ENCODE measurements around the gene PPP1R8.
A peak's percentile ranks its signal among the peaks of the same experiment; 100 is the strongest.

PPP1R8 gene

GRCh38 chr1:27876341-27877114 lies 45.9 kb downstream of the PPP1R8 start:
- H3K27ac Mint-ChIP-seq = peak overlapping the region; percentile 62
- H3K27me3 Mint-ChIP-seq = no peaks in the 10 kb centered on the region
- H3K9me3 Mint-ChIP-seq = no peaks in the 10 kb centered on the region
- peaks cover 62% of the 10 kb centered on the region for H3K4me1 Mint-ChIP-seq
- no peak overlapping the region for H3K4me3 Mint-ChIP-seq
- H3K36me3 Mint-ChIP-seq = peaks cover 6% of the 10 kb centered on the region

- Mint-ChIP-seq H3K9me3 (no peaks in the 10 kb centered on the region), H3K27me3 (no peaks in the 10 kb centered on the region), H3K4me1 (peaks cover 58% of the 10 kb centered on the region), H3K4me3 (no peak overlapping the region), H3K36me3 (peaks cover 6% of the 10 kb centered on the region), H3K27ac (peak overlapping the region; percentile 62)
Observed at GRCh38 chr1:27877115-27877416, 46.5 kb downstream of the PPP1R8 start.

GRCh38 chr1:27878039-27878438 lies 47.5 kb downstream of the PPP1R8 start:
- Mint-ChIP-seq H3K9me3 (no peaks in the 10 kb centered on the region), H3K27me3 (no peaks in the 10 kb centered on the region), H3K4me3 (no peak overlapping the region), H3K27ac (peak overlapping the region; percentile 77), H3K36me3 (peaks cover 6% of the 10 kb centered on the region), H3K4me1 (peaks cover 63% of the 10 kb centered on the region)

- H3K9me3 Mint-ChIP-seq = no peaks in the 10 kb centered on the region
- H3K36me3 Mint-ChIP-seq = peaks cover 6% of the 10 kb centered on the region
- peak overlapping the region; percentile 82 for H3K27ac Mint-ChIP-seq
- no peak overlapping the region for H3K4me3 Mint-ChIP-seq
- no peaks in the 10 kb centered on the region for H3K27me3 Mint-ChIP-seq
- H3K4me1 Mint-ChIP-seq = peaks cover 63% of the 10 kb centered on the region
Observed at GRCh38 chr1:27878787-27879335, 48.3 kb downstream of the PPP1R8 start.

- Mint-ChIP-seq H3K27ac (peak overlapping the region; percentile 82), H3K9me3 (no peaks in the 10 kb centered on the region), H3K27me3 (no peaks in the 10 kb centered on the region), H3K4me3 (no peak overlapping the region), H3K4me1 (peaks cover 68% of the 10 kb centered on the region), H3K36me3 (peaks cover 6% of the 10 kb centered on the region)
Observed at GRCh38 chr1:27879374-27880082, 48.9 kb downstream of the PPP1R8 start.

GRCh38 chr1:27882543-27882903 lies 51.9 kb downstream of the PPP1R8 start:
- peaks cover 74% of the 10 kb centered on the region for H3K4me1 Mint-ChIP-seq
- H3K4me3 Mint-ChIP-seq = no peak overlapping the region
- H3K27me3 Mint-ChIP-seq = no peaks in the 10 kb centered on the region
- H3K36me3 Mint-ChIP-seq = peaks cover 16% of the 10 kb centered on the region
- no peaks in the 10 kb centered on the region for H3K9me3 Mint-ChIP-seq
- peak overlapping the region; percentile 85 for H3K27ac Mint-ChIP-seq

GRCh38 chr1:27883536-27883935 lies 53.0 kb downstream of the PPP1R8 start:
- no peak overlapping the region for H3K4me3 Mint-ChIP-seq
- H3K4me1 Mint-ChIP-seq = peaks cover 68% of the 10 kb centered on the region
- peaks cover 16% of the 10 kb centered on the region for H3K36me3 Mint-ChIP-seq

GRCh38 chr1:27884006-27884954 lies 53.7 kb downstream of the PPP1R8 start:
- H3K9me3 Mint-ChIP-seq = no peaks in the 10 kb centered on the region
- no peaks in the 10 kb centered on the region for H3K27me3 Mint-ChIP-seq
- H3K4me3 Mint-ChIP-seq = no peak overlapping the region
- peaks cover 69% of the 10 kb centered on the region for H3K4me1 Mint-ChIP-seq
- H3K36me3 Mint-ChIP-seq = peaks cover 17% of the 10 kb centered on the region
- peak overlapping the region; percentile 65 for H3K27ac Mint-ChIP-seq

More at GRCh38 chr1:27883536-27883935, 53.0 kb downstream of the PPP1R8 start:
- Mint-ChIP-seq H3K27ac (peak overlapping the region; percentile 52), H3K9me3 (no peaks in the 10 kb centered on the region), H3K27me3 (no peaks in the 10 kb centered on the region)

GRCh38 chr1:27885114-27885528 lies 54.5 kb downstream of the PPP1R8 start:
- Mint-ChIP-seq H3K9me3 (no peaks in the 10 kb centered on the region), H3K27me3 (no peaks in the 10 kb centered on the region), H3K4me3 (no peak overlapping the region), H3K4me1 (peaks cover 71% of the 10 kb centered on the region), H3K27ac (peak overlapping the region; percentile 65), H3K36me3 (peaks cover 16% of the 10 kb centered on the region)

- Mint-ChIP-seq H3K27ac (peak overlapping the region; percentile 95), H3K4me1 (peaks cover 78% of the 10 kb centered on the region), H3K36me3 (peaks cover 19% of the 10 kb centered on the region), H3K4me3 (no peak overlapping the region), H3K27me3 (no peaks in the 10 kb centered on the region), H3K9me3 (no peaks in the 10 kb centered on the region)
Observed at GRCh38 chr1:27885621-27886352, 55.2 kb downstream of the PPP1R8 start.

- no peaks in the 10 kb centered on the region for H3K9me3 Mint-ChIP-seq
- H3K4me3 Mint-ChIP-seq = peak overlapping the region; percentile 15
- no peaks in the 10 kb centered on the region for H3K27me3 Mint-ChIP-seq
- peaks cover 81% of the 10 kb centered on the region for H3K4me1 Mint-ChIP-seq
- peaks cover 24% of the 10 kb centered on the region for H3K36me3 Mint-ChIP-seq
- H3K27ac Mint-ChIP-seq = peak overlapping the region; percentile 95
Observed at GRCh38 chr1:27886353-27886679, 55.7 kb downstream of the PPP1R8 start.

- peak overlapping the region; percentile 95 for H3K27ac Mint-ChIP-seq
- H3K4me1 Mint-ChIP-seq = peaks cover 84% of the 10 kb centered on the region
- no peak overlapping the region for H3K4me3 Mint-ChIP-seq
- no peaks in the 10 kb centered on the region for H3K27me3 Mint-ChIP-seq
- H3K9me3 Mint-ChIP-seq = no peaks in the 10 kb centered on the region
- peaks cover 27% of the 10 kb centered on the region for H3K36me3 Mint-ChIP-seq
Observed at GRCh38 chr1:27886744-27887143, 56.2 kb downstream of the PPP1R8 start.

- Mint-ChIP-seq H3K4me3 (peak overlapping the region; percentile 66), H3K9me3 (no peaks in the 10 kb centered on the region), H3K27ac (peak overlapping the region; percentile 95), H3K4me1 (peaks cover 88% of the 10 kb centered on the region), H3K27me3 (no peaks in the 10 kb centered on the region), H3K36me3 (peaks cover 30% of the 10 kb centered on the region)
Observed at GRCh38 chr1:27887215-27888021, 56.8 kb downstream of the PPP1R8 start.

GRCh38 chr1:27889506-27889905 lies 58.9 kb downstream of the PPP1R8 start:
- peak overlapping the region; percentile 15 for H3K4me3 Mint-ChIP-seq
- no peaks in the 10 kb centered on the region for H3K9me3 Mint-ChIP-seq
- H3K36me3 Mint-ChIP-seq = peaks cover 32% of the 10 kb centered on the region
- no peaks in the 10 kb centered on the region for H3K27me3 Mint-ChIP-seq
- H3K27ac Mint-ChIP-seq = peak overlapping the region; percentile 12
- H3K4me1 Mint-ChIP-seq = peaks cover 75% of the 10 kb centered on the region

Measured in activated naive CD4-positive, alpha-beta T cell treated with anti-CD3 and anti-CD28 coated beads, Interleukin-2, amount 50 U/mL, for 24 hours (primary cell).